Endothelial cell of umbilical vein (primary cell): Measurements from ENCODE around the gene ADGRD1. TPM values are rescaled to one million over a fixed set of nuclear protein-coding genes. Genes with fewer than 3 reads are reported as not detected.

Experiments
- BruUV-seq: library from RNA; stranded (reverse); fragments of 400-500 nt; replicated peaks from 2 replicates; lab custom pipeline; 2021; lab: Mats Ljungman, UMichigan
- CTCF ChIA-PET: fragments of 300-600, 350-600 bp; sonication (Branson Sonifier 250); formaldehyde crosslinking; loops from one replicate; lab custom pipeline; 2021; ENCODE audit warnings: antibody characterized with exemption, inconsistent platforms; lab: Charles Lee
- POLR2A ChIA-PET: fragments of 300-600, 350-600 bp; sonication (Branson Sonifier 250); formaldehyde crosslinking; loops from one replicate; lab custom pipeline; 2021; ENCODE audit warnings: antibody characterized with exemption, inconsistent platforms; lab: Charles Lee
- DNase-seq: peaks from one replicate; pipeline ENCODE4 v3.0.0-alpha.2; 2011; ENCODE audit warnings: low read depth, low spot score
- FAIRE-seq: peaks from 2 replicates; lab custom pipeline; 2011; peaks lifted over from hg19 to GRCh38; lab: Jason Lieb, UNC
- H2AFZ ChIP-seq: 2 replicates; pipeline ENCODE4 v1.6.0; 2012; ENCODE audit warnings: low read depth, low read length, control low read depth, inconsistent platforms
- H3K27ac ChIP-seq: 2 replicates; pipeline ENCODE4 v1.5.1; 2011; ENCODE audit warnings: low read depth, mild to moderate bottlenecking, control low read depth, low read length, moderate library complexity; ENCODE audit not compliant: insufficient read depth
- H3K27me3 ChIP-seq, 2 experiments: 2 replicates each; pipeline versions ENCODE4 v1.6.0 to v1.6.1; 2011; ENCODE audit warnings: low read length in 2 of 2, mixed read lengths in 1 of 2; ENCODE audit not compliant: control insufficient read depth in 2 of 2, insufficient read depth in 2 of 2
- H3K36me3 ChIP-seq, 2 experiments: 2 replicates in 1 of 2; 3 replicates in 1 of 2; pipeline ENCODE4 v1.5.1; 2011; ENCODE audit warnings: low read length in 2 of 2, mild to moderate bottlenecking in 1 of 2, moderate library complexity in 1 of 2; ENCODE audit not compliant: control insufficient read depth in 2 of 2, insufficient read depth in 2 of 2; ENCODE audit errors: extremely low read depth in 1 of 2
- H3K4me1 ChIP-seq: 3 replicates; pipeline ENCODE4 v1.5.1; 2011; ENCODE audit warnings: mild to moderate bottlenecking, low read length; ENCODE audit not compliant: control insufficient read depth, insufficient read depth; ENCODE audit errors: extremely low read depth
- H3K4me2 ChIP-seq: 2 replicates; pipeline ENCODE4 v1.6.1; 2011; ENCODE audit warnings: low read length, control low read depth, mixed read lengths; ENCODE audit not compliant: insufficient read depth
- H3K4me3 ChIP-seq, 3 experiments: fragments of 200-600 bp in 1 of 3; sonication (generic), shearing (Covaris generic) in 1 of 3; replicated peaks in 1 of 3; 2 replicates each; pipeline ENCODE4 v1.5.1; 2011 to 2016; ENCODE audit warnings: control low read depth in 3 of 3, low read length in 3 of 3, mild to moderate bottlenecking in 2 of 3, inconsistent platforms in 1 of 3, low read depth in 1 of 3, moderate library complexity in 1 of 3; ENCODE audit not compliant: insufficient read depth in 1 of 3
- H3K79me2 ChIP-seq: 2 replicates; pipeline ENCODE4 v1.6.0; 2012; ENCODE audit warnings: low read length, inconsistent platforms; ENCODE audit not compliant: control insufficient read depth, insufficient read depth
- H3K9ac ChIP-seq: replicated peaks from 2 replicates; pipeline ENCODE3; 2011; ENCODE audit warnings: low read length, control low read depth; ENCODE audit not compliant: insufficient read depth; ENCODE audit errors: extremely low read depth
- H3K9me1 ChIP-seq: replicated peaks from 3 replicates; pipeline ENCODE4 v1.6.0; 2011; ENCODE audit warnings: mild to moderate bottlenecking, low read length; ENCODE audit not compliant: control insufficient read depth, insufficient read depth; ENCODE audit errors: extremely low read depth
- H3K9me3 ChIP-seq: replicated peaks from 2 replicates; pipeline ENCODE4 v1.5.1; 2012; ENCODE audit warnings: low read length, inconsistent platforms; ENCODE audit not compliant: control insufficient read depth, insufficient read depth
- H4K20me1 ChIP-seq: replicated peaks from 2 replicates; pipeline ENCODE3; 2011; ENCODE audit warnings: mild to moderate bottlenecking, low read length; ENCODE audit not compliant: control insufficient read depth, insufficient read depth; ENCODE audit errors: extremely low read depth
- EZH2 ChIP-seq: IDR thresholded peaks from 2 replicates; pipeline ENCODE4 v1.6.1; 2012; ENCODE audit warnings: borderline replicate concordance, low read depth, mild to moderate bottlenecking, moderate library complexity, low read length, inconsistent platforms; ENCODE audit not compliant: severe bottlenecking
- FOS ChIP-seq: IDR thresholded peaks from 2 replicates; pipeline ENCODE4 v1.6.1; 2011; ENCODE audit warnings: mild to moderate bottlenecking, low read length, moderate library complexity, borderline replicate concordance; ENCODE audit not compliant: insufficient read depth
- GATA2 ChIP-seq: IDR thresholded peaks from 2 replicates; pipeline ENCODE4 v1.7.0; 2011; ENCODE audit warnings: low read depth, mild to moderate bottlenecking, moderate library complexity, mixed read lengths, low read length; ENCODE audit not compliant: insufficient read length, insufficient read depth
- JUN ChIP-seq: IDR thresholded peaks from 2 replicates; pipeline ENCODE4 v1.6.1; 2011; ENCODE audit warnings: borderline replicate concordance, low read depth; ENCODE audit not compliant: insufficient read length, insufficient read depth
- MYC ChIP-seq: IDR thresholded peaks from one replicate; pipeline ENCODE4 v1.6.1; 2011; ENCODE audit warnings: mild to moderate bottlenecking, low read depth, low read length
- POLR2A ChIP-seq: IDR thresholded peaks from 2 replicates; pipeline ENCODE4 v1.6.1; 2012; ENCODE audit warnings: low read depth, mild to moderate bottlenecking, control low read depth, low read length
- POLR2AphosphoS5 ChIP-seq: IDR thresholded peaks from 2 replicates; pipeline ENCODE4 v1.6.1; 2012; ENCODE audit warnings: low read depth, mild to moderate bottlenecking, control low read depth, low read length, moderate library complexity; ENCODE audit not compliant: insufficient read depth
- dilution Hi-C: fragments of 300-500 bp; cut with MboI; formaldehyde crosslinking; loops from one replicate; pipeline ENCODE4 v1.15.0; 2019; ENCODE audit warnings: low sequenced_read_pairs; ENCODE audit not compliant: extremely low pct_ligation_motif_present
- intact Hi-C: fragments of 100-400 bp; cut with micrococcal nuclease; formaldehyde crosslinking; loops from one replicate; pipeline ENCODE4 v1.10.0; 2022
- polyA plus RNA-seq, 4 experiments: library from polyadenylated mRNA; depleted of rRNA in 3 of 4; stranded (reverse) in 3 of 4; unstranded in 1 of 4; fragments of >200 nt; gene quantifications; 2 replicates each; pipeline versions ENCODE4 v1.2.1 to v1.2.3, GENCODE V29; 2011 to 2012; ENCODE audit warnings: missing spikeins in 1 of 4
- total RNA-seq: library from RNA; stranded (reverse); gene quantifications from 2 replicates; pipeline ENCODE4 v1.2.3, GENCODE V29; 2021
- TF ChIP-seq, protein P1 (sequence below): IDR thresholded peaks from 2 replicates; pipeline ENCODE4 v1.6.1; 2011; ENCODE audit not compliant: insufficient read depth, insufficient read length
- TF ChIP-seq, protein P2 (sequence below), 2 donors: IDR thresholded peaks; 1 replicate in 1 of 2; 2 replicates in 1 of 2; pipeline ENCODE4 v1.5.1; 2011; ENCODE audit warnings: low read length in 2 of 2, mild to moderate bottlenecking in 2 of 2, moderate library complexity in 2 of 2, control low read depth in 1 of 2, inconsistent platforms in 1 of 2, low read depth in 1 of 2; ENCODE audit not compliant: insufficient read depth in 1 of 2; ENCODE audit errors: extremely low read depth in 1 of 2

Gene ADGRD1
- total and polyA plus RNA-seq, 2 donors (not counting 3 experiments of a cell fraction or from before 2014, with no cell fraction given) = 0.07 TPM; not detected in 1

DNA sequence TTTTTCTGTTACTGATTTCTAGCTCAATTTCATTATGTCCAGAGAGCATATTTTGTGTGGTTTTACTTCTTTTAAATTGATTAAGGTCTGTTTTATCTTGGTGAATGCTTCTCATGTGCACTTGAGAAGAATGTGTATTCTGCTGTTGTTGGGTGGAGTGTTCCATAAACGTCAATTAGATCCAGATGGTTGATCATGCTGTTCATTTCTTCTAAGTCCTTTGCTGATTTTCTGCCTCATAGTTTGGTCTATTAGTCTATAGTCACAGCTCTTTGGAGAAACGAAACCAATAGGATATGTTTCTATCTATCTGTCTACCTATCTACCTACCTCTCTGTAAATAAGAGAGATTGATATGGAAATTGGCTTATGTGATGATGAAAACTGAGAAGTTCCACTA, 17.1 kb upstream of the ADGRD1 start:
- intact Hi-C loops = no loop called here
- no peak for FAIRE-seq
- Histone ChIP-seq H3K4me3 (no peak overlapping the region), H3K27ac (no peak overlapping the region), H3K9me3 (no peaks in the 10 kb centered on the region), H3K9me1 (no peaks in the 10 kb centered on the region), H3K36me3 (no peaks in the 10 kb centered on the region), H3K79me2 (no peaks in the 10 kb centered on the region), H4K20me1 (no peaks in the 10 kb centered on the region), H3K27me3 (no peaks in the 10 kb centered on the region), H2AFZ (no peak overlapping the region), H3K4me2 (no peak overlapping the region), H3K4me1 (no peaks in the 10 kb centered on the region), H3K9ac (no peak overlapping the region)
- TF ChIP-seq, protein P1, sequence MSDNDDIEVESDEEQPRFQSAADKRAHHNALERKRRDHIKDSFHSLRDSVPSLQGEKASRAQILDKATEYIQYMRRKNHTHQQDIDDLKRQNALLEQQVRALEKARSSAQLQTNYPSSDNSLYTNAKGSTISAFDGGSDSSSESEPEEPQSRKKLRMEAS = no peak
- TF ChIP-seq POLR2AphosphoS5 (no peak), MYC (no peak), POLR2A (no peak), GATA2 (no peak), EZH2 (no peak), FOS (no peak), JUN (no peak)
- TF ChIP-seq, protein P2, sequence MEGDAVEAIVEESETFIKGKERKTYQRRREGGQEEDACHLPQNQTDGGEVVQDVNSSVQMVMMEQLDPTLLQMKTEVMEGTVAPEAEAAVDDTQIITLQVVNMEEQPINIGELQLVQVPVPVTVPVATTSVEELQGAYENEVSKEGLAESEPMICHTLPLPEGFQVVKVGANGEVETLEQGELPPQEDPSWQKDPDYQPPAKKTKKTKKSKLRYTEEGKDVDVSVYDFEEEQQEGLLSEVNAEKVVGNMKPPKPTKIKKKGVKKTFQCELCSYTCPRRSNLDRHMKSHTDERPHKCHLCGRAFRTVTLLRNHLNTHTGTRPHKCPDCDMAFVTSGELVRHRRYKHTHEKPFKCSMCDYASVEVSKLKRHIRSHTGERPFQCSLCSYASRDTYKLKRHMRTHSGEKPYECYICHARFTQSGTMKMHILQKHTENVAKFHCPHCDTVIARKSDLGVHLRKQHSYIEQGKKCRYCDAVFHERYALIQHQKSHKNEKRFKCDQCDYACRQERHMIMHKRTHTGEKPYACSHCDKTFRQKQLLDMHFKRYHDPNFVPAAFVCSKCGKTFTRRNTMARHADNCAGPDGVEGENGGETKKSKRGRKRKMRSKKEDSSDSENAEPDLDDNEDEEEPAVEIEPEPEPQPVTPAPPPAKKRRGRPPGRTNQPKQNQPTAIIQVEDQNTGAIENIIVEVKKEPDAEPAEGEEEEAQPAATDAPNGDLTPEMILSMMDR (IDR thresholded peaks at IDR 0.05; ENCODE audit: extremely low read depth in 1 of 2, insufficient read depth in 1 of 2, low read depth in 1 of 2, low read length in 2 of 2) = no peak
- no TSS peak for BruUV-seq
- CTCF ChIA-PET = no interaction called here
- no peak for DNase-seq
- POLR2A ChIA-PET = no interaction called here
- dilution Hi-C loops = no loop called here
